GM21723 (cell line): ENCODE results near the gene SCN4B.

Source experiments
- ATAC-seq: cut with Tn5 transposase; IDR thresholded peaks from one replicate; pipeline ENCODE4 v1.9.1; 2021; ENCODE audit warnings: mild to moderate bottlenecking, moderate library complexity; ENCODE audit not compliant: unreplicated experiment

Gene SCN4B

DNA sequence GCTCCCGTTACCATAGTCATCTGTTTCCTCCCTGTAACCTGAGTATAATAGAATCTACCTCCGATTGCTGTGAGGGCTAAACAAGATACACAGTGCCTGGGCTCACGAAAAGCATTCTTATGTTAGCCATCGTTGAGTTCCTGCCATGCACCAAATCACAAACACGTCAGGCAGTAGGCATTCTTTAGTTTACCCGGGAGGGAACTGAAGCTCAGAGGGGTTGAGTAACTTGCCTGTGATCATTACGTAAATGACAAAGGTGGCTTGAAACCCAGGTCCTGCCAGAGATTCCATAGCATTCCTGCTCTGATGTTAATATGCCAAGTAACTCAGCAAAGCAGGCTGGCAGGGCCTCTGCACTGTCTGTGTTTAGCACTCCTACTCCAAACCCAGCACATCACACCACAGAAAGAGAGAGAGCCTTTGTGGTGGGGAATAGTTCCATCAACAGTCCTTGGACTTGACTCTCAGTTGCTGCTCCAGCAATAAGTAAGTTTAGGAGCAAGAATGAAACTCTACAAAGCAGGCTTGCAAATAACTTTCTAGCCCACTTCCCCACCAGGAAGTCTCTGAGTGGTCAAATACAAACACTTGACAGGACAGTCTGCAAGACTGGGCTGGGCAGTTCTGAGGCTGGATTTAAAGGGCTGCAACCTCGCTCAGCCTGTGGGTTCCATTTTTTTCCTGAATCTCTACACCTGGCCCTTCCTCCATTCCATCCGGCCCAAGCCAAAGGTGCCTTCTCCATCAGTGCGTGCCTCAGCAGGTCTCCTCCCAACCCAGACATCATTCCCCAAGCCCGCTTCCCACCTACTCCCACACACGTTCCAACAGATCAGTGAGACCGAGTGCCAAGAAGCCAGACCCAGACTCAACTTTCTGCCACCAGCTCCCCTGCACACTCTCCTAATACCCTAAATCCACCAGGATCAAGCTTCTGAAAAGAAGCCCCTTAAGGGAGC is 22.7 kb upstream of the SCN4B start:
- ATAC-seq: no peak

DNA sequence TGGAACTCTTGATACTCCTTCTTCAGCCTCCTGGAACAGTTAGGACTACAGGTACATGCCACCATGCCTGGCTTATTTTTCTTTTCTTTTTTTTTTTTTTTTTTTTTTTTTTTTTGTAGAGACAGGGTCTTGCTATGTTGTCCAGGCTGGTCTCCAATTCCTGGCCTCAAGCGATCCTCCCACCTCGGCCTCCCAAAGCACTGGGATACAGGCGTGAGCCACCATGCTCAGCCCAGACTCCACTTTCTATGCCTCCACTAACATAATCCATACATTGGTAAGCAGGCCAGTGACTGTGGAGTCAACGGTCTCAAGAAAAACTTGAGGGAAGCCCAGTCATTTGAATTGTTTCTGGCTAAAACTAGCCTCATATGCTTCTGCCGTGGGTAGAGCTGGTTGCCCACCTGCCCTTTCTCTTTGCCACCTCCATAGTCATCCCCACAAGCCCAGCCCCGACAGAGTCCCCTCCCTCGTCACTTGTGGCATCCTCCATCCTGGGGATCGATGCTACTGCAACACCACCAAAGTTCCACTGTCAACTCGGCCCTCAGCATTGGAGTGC is 21.5 kb upstream of the SCN4B start:
- no peak for ATAC-seq

DNA sequence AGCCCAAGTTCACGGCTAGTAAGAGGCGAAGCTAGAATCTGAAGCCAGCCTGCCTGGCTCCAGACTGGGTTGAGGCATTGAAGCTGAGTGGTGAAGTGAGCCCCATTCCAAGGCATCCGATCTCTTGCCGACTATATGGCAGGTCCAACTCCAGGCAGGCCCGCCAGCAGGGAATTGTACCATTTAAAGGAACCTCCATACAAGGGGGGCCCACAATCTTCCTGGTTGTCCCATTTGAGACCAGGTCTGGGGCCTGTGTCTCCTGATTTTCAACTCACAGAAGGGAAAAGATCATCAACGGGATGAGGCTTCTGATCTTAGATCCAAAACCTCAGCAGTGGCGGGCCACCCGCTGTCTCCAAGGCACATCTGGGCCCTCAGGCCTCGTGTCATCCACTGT is 19.7 kb upstream of the SCN4B start:
- ATAC-seq: no peak

DNA sequence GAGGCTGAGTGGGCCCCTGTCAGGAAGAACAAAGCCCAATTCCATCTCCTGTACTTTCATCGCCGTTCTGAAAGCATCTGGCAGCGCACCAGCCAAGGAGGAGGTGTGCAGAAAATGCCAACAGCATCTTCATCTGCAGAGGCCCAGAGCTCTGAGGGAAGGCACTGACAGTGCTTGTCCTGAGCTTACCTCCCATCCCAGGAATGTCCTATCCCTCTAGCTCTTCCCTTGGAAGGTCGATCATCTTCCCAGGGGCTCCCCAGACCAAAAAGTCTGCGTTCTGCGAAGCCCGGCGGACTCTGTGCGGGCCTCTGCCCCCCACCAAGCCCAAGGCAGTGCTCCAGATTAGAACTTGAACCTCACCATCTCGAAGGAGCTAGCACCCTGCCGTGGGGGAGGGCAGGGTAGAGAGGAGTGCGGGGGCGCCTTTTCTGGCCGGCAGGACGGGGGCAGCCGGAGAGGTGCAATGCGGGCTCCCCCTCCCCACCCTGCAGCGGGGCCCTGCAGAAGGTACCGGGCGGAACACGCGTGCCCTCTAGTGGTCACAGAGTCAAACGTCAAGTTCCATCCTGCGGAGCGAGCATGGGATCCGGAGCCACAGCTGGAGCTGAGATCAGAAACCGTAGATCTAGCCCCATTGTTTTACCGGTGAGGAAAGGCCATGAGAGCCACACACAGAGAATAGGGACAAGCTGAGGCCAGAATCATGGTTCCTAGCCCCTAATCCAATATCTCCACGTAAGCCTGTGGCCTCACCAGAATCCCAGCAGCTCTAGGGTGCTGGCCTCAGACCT is 18.8 kb upstream of the SCN4B start:
- no peak for ATAC-seq

DNA sequence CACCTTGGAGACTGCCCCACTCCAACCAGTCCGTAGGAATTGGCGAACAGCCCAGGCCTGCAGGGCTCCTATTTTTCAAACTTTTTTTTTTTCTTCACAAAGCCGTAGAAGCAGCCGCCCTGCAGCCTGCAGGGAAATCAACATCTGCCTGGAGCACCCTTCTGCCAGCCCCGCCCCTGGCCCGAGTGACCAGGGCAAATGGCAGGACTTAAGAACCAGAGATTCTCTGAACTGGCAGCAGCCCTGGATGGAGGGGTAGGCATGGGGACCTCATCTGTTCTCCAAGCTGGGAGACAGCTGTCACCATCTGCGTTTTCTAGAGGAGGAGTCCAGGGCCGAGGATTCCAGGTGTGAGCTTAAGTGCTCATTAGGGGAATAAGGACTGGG is 18.3 kb upstream of the SCN4B start:
- no peak for ATAC-seq

DNA sequence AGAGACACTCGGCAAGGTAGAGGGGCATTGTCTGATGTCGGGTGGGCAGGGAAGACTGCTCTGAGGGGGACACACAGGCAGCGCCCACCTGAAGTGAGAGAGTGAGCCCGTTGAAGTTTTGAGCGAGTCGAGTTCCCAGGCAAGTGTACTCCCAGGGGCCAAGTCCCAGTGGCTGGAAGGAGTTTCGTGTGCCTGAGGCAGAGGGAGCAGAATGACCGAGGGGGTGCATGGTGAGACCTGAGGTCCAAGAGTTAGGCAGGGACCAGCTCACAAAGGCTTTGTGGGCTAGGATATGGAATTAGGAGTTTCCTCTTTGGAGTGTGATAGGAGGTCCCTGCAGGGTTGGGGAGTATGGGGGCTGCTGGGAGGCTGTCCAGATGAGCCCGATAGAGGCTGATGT is 17.6 kb upstream of the SCN4B start:
- ATAC-seq: no peak

DNA sequence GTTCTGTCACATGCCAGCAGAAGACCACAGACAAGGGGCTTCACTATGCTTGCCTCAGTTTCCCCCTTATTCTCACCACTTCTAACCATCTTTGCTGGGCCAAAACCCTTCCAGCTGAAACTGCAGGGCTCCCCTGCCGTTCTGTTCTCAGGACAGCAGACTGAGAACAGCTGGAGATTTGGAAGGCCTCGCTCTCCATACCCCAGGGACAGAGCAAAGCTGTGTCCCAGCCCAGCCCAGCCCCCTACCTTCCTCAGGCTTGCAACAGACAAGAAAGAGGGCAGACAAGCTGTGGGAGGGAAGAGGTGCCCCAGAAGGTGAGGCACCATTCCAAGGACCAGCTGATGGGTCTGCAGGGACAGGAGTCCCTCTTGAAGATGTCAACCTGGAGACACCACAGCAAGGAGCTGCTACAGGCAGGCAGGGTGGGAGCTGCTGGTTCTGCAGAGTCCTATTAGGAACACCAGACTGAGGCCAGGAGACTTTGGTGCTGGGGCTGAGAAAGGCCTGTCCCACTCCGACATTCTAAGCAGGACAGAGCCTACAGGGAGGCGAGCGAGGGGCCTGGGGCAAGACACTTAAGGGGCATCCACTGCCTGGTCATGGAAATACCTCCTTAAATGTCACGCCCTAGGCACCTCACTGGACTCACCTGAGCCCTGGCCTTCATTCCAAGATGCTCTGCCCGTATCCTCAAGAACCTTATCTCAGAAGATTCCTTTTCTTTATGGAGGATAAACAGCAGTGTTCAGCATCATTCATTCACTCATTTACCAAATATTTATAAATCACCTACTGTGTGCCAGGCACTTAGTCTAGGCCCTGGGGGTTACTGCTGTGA is 16.9 kb upstream of the SCN4B start:
- ATAC-seq: no peak

DNA sequence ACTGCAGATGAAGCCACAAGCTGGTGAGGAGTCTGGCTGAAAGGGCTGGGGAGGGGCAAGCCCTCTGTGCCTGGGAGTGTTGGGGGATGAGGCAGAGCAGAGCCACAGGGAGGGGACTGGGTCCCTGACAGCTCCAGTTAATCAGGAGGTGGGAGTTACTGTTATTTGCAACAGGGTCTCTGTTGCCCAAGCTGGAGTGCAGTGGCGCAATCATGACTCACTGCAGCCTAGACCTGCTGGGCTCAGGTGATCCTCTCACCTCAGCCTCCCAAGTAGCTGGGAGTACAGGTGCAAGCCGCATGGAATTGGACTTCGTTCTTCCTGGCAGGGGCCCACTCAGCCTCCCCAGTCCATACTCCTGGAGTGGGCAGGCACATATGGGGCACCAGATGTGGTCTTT is 16.1 kb upstream of the SCN4B start:
- ATAC-seq: no peak

DNA sequence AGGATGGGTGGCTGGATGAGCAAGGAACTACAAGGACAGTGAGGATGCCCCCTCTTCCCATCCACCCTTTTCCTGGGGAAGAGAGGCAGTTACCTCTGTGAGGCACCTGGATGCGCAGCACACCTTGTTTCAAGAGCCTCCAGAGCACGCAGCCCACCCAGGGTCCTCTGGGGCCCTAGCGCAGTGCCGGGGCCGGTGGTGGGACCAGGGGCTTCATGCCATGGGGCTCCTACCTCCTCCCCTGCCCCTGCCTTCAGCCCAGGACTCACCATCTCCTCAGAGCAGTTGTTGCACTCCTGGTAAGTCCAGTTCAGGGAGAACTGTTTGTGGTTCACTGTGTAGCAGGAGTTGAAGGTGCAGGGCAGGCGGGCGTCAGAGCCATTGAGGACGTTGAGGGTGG is 15.7 kb upstream of the SCN4B start:
- no peak for ATAC-seq

DNA sequence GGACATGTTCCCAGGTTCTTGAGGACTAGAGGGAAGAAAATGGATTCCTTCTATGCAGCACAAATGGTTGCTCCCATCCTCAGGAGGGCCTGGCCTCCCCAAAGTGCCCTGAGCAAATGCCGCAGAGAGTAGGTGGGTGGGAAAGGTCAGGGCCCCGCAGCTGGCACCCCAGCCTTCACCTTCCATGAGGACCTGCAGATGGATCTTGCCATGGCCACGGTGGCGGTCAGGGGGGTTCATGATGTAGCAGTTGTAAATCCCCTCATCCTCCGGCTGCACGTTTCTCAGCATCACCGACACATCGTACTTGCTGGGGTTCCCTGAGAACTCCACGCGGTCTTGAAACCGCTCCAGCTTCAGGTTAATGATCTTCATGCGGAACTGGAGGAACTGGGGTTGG is 15.3 kb upstream of the SCN4B start:
- no peak for ATAC-seq

DNA sequence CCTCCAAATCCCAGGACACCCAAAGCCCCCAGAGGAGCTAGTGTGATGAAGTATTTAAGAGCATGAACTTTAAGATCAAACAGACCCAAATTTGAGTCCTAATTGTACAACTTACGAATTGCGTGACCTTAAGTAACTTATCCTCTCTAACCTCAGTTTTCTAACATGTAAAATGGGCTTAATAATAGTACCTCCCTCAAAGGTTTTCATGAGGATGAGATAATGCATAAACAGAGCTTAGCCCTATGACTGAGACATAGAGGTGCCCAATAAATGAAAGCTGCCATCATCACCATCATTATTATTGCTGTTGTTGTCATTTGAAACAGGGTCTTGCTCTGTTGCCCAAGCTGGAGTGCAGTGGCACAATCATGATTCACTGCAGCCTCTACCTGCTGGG is 14.6 kb upstream of the SCN4B start:
- no peak for ATAC-seq

DNA sequence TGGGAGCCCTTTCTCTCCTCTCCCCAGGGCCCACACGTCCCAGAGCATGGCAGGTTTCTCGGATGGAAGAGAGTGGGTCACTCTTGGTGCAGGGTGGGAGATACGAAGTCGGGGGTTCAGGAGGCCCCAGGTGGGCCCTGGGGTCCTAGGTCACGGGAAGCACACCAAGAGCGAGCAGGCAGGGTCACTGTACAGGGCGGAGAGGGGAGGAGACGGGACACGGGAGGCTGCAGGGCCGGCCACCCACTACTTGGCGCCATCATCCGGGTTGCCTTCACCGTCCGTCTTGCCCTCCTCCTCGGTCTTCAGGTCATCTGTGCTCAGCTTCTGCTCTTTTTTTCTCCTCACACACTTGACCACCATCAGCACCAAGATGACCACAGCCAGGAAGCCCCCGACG is 14.0 kb upstream of the SCN4B start:
- ATAC-seq: no peak

DNA sequence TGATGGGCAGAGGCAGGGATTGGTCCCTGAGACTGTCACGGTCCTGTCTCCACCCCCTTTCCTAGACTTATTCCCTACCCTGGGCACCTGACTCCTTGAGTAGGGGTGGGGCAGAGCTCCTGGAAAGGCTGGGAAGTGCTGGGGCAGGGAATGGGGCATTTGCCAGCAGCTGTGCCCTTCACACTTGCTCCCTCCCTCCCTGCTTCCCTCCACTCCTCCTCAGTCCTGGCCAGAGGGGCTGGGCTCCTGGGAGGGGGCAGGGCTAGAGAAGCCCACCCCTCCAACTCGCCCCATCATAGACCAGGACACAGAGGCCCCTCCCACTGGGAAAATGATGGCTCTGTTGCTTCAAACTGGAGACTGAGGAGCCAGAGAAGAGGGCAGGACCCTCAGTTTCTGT is 12.3 kb upstream of the SCN4B start:
- ATAC-seq: no peak

DNA sequence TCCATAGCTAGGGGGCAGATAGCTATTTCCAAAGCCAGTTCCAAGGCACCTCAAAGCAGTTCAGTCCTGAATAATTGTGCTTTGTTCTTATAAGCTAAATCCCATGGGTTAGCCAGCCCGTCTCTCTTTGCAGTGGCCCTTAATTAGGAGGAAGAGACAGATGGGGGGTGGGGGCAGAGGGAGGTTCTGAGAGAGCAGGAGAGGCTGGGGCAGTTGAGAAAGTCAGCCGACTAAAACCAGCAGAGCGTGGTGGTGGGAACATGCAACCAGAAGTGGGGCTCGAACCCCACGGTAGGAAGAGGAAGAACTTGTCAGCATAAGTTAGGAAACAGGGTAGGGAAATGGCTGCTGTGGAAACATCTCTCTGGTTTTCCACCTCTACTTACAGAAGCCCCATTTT is 10.9 kb upstream of the SCN4B start:
- ATAC-seq: no peak

DNA sequence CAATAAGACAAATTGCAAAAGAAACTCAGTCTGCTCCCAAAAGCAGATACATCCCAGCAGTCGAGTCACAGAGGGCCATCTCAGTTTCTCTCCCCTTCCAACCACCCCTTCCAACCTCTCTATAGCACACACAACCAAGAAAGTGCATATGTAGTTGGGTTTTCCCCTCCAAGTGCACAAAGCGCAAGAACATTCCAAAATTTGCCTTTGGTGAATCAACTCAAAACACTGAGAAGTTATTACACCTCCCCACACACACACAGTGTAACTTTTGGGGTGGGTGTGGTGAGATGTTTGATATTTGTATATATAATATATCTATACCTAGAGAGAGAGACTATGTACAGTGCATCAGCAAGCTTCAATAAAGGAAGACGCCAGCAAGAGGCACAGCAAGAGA is 10.2 kb upstream of the SCN4B start:
- no peak for ATAC-seq

DNA sequence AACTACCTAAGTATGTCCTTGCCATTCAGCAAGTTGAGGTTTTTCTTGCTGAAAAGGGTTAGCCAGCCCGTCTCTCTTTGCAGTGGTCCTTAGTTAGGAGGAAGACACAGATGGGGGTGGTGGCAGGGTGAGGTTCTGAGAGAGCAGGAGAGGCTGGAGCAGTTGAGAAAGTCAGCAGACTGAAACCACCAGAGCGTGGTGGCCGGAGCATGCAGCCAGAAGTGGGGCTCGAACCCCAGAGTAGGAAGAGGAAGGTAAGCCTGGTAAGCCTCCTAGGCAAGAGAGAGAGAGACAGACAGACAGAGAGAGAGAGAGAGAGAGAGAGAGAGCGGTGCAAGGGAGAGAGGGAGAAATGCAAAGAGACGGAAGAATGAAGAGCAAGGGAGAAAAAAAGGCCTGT is 9.2 kb upstream of the SCN4B start:
- no peak for ATAC-seq

DNA sequence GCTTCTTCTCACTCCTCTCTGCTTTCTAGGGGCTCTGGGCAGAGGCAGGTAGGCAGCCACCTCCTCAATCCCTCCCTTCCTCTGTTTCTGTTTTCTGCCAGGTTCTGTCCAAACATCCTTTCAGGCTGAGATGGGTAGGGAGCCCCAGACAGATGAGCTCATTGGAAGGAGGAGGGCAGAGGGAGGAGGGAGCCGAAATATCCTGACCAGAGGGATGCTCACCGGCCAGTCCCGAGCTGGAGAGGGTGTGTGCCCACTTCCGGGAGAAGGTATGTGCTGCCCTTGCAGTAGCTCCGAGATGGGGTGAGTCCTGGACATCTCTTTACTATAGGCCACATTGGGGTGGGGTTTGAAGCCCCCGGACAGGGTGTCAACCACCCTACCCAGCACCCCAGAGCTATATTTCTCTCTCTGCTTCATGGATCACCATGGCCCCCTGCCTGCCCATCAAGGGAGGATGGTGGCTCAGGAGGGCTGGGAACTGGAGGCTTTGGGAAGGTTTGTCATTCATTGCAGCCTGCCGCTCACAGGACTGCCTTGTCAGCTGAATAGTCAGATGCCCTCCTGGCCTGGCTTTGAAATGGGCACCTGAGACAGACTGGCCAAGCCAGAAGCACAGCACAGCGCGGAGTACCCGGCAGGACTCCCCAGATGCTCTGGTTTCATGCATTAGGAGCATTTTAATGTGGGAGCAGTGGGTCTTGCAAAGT is 4.7 kb upstream of the SCN4B start:
- ATAC-seq: no peak

DNA sequence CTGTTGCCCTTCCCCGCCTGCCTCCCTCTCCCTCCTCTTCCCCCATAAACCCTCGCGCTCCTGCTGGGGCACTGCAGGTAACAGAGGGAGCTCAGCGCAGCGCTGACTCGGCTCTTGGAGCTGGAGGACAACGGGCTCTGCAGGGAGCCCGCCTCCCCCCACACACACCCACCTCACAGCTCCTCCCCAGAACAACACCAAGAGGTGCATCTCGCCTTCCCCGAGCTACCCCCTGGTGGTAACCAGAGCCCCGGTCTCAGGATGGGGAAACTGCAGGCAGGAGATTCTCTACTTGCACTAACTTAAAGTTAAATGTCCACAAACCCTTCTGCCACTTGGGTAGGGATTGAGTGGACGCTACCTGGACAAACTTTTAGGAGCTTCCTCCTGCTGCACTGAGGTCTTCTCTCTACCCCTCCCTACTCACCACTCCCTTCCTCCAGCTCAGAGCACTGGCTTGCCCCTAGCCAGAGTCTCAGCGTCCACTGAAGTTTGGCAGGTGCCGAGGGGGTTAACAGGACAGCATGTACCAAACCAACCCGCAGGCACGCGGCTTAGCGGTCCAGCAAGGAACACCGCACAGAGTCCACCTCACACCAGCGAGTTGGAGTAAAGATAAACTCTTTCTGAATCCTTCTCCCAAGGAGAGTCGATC is 4.0 kb upstream of the SCN4B start:
- ATAC-seq: no peak

DNA sequence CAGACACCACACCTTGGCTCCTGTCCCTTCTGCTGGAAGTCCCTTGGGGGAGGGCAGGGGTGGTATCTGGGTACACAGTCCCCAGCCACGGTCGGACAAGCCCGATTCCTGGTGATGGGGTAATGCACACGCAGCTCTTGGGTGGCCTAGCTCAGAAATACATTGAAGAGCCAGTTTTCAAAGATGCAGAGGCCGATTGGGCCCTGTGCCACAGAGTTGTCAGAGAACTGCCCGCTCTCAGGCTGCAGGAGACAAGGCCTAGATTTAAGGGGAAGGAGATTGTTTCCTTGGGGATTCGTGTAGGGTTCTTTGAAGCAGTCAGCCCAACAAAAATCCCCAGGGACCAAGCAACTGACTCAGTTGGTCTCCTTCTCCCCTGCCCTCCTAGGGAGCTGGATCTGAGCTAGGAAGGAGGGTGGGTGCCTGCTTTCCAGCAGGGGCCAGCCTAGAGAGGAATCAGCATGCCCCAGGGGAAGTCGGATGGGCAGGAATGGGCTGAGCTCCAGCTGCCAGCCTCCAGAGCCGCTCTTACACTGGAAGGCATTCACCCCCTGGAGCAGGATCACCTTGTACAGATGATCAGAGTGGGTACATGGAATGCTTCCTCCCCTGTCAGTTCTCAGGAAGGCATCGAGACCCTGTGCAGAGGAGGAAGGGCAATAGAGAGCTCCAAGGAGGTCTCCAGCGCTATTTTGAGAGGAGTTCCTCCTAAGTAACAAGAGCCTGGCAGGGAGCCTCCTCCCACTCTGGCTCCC is 3.3 kb upstream of the SCN4B start:
- ATAC-seq: no peak
